Astrocyte of the cerebellum (primary cell): ENCODE data around the gene DIP2C.
"Not testable (repeated sequence)": the region's sequence is repeated elsewhere in the genome, so short reads cannot be mapped to it uniquely, and the experiment has no call there.

Source experiments
- DNase-seq: peaks from one replicate; pipeline ENCODE4 v3.0.0-alpha.2; 2011; ENCODE audit warnings: low read depth
- H3K4me3 ChIP-seq: 2 replicates; pipeline ENCODE4 v1.5.1; 2011; ENCODE audit warnings: mild to moderate bottlenecking, low read depth, low read length, moderate library complexity
- in situ Hi-C: cut with HindIII; loops from 2 replicates; pipeline ENCODE4 v1.10.0; 2017; ENCODE audit warnings: low sequenced_read_pairs
- TF ChIP-seq, protein P1 (sequence below): IDR thresholded peaks from 2 replicates; pipeline ENCODE4 v1.5.1; 2012; ENCODE audit warnings: low read length, low read depth, moderate library complexity, mild to moderate bottlenecking; ENCODE audit errors: missing control alignments

DIP2C gene

DNA sequence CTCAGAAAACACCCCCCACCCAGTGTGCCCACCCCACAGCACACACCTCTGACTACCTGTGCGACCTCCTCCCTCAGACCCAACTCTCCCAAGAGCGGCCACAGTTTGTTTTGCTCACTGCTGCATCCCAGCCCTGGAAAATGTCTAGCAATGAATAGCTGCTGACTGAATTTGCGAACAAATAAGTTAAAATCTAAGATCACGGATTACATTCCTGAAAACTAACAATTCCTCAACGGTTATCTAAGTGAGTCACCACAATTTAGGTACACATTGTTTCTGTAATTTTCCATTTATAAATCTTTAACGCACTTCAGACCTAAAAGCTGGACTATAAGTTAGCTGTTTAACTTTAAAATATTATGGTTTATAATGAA, 319.0 kb downstream of the DIP2C start:
- no peak overlapping the region for H3K4me3 ChIP-seq
- no peak for DNase-seq
- TF ChIP-seq, protein P1, sequence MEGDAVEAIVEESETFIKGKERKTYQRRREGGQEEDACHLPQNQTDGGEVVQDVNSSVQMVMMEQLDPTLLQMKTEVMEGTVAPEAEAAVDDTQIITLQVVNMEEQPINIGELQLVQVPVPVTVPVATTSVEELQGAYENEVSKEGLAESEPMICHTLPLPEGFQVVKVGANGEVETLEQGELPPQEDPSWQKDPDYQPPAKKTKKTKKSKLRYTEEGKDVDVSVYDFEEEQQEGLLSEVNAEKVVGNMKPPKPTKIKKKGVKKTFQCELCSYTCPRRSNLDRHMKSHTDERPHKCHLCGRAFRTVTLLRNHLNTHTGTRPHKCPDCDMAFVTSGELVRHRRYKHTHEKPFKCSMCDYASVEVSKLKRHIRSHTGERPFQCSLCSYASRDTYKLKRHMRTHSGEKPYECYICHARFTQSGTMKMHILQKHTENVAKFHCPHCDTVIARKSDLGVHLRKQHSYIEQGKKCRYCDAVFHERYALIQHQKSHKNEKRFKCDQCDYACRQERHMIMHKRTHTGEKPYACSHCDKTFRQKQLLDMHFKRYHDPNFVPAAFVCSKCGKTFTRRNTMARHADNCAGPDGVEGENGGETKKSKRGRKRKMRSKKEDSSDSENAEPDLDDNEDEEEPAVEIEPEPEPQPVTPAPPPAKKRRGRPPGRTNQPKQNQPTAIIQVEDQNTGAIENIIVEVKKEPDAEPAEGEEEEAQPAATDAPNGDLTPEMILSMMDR, result no peak
- in situ Hi-C loops, result no loop called here

DNA sequence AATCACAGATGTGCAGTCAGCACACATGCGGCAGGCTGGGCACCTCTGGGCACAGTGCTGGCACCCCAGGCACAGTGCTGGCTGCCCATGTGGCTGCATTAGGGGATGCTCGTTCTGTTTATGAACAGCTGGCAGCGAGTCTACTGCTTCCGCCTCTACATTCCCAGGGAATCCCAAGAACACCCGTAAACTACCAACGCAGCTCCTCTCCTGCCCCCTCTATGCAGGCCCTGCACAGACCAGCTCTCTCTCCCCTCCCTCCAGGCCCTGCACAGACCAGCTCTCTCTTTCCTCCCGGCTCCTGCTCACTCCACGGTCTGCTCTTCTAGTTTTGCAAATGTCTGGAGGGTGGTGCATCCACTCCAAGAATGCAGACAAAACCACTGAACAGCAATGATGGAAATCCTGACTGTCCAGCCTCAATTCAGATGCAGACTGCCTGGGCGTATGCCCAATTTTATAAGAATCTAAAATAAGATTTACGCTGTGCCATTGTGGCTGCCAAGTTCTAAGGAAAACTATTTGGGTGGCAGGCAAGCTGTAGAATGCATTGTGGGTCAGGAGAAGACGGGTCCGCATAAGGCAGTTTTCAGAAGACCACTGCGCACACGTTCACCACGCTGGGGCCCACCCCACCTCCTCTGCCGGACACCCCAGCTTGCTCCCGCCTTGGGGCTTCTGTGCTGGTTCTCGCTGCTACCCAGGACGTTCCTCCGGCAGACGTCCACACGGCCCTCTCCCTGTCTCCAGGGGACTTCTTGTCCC, 319.6 kb downstream of the DIP2C start:
- TF ChIP-seq, protein P1, result no peak
- H3K4me3 ChIP-seq, result no peak overlapping the region
- peak; percentile 83 for DNase-seq
- in situ Hi-C loops, result no loop called here

DNA sequence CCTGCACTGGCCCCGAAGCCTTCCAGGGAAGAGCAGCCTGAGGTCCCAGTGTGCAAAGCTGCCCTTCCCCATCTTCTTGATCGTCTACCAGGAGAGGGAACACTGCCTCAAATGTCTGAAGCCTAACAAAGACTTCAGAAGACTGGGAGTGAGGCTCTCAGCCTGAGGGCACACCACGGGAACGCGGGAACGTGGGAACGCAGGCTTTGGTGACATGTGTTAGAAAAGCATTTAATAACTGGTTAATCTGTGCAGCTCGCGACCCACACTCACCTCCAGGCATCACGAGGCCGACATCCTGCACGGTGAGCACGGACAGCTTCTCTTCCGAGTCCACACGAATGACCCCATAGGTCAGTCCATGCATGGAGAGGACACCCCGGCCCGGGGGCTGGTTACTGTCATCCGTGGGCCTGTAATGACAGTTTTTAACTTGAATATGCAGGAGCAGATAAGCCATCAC, 320.2 kb downstream of the DIP2C start:
- TF ChIP-seq, protein P1, result no peak
- in situ Hi-C loops, result no loop called here
- no peak for DNase-seq
- H3K4me3 ChIP-seq, result no peak overlapping the region

DNA sequence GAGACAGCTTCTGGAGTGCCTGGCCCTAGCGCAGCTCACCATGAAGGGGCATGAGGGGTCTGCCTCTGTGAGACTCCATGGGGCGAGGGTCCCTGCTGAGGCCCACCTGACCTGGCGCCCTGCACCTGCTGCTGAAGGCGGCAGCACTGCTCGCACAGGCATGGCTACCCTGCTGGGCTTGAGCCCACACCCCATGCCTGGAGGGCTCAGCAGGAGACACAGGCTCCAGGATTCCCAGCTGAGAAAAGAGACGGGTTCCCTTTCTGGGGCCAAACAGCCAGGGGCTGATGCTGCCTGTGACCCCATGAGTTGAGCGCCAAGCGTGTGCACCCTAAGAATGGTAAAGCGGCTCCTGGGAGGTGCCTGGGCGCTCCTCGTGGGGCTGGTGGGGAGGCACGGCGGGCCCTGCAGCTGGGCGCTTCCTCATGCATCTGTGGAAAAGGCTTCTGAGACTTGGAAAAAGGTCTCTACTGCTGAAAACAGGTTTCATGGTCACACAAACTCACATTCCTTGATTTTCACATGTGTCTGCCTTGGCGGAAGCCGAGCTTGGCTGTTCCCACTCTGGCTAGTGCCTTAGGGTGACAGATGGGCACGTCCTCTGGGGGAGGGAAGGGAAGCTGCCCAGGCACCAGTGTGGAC, 320.8 kb downstream of the DIP2C start:
- H3K4me3 ChIP-seq, result no peak overlapping the region
- in situ Hi-C loops, result no loop called here
- no peak for DNase-seq
- TF ChIP-seq, protein P1, result no peak

DNA sequence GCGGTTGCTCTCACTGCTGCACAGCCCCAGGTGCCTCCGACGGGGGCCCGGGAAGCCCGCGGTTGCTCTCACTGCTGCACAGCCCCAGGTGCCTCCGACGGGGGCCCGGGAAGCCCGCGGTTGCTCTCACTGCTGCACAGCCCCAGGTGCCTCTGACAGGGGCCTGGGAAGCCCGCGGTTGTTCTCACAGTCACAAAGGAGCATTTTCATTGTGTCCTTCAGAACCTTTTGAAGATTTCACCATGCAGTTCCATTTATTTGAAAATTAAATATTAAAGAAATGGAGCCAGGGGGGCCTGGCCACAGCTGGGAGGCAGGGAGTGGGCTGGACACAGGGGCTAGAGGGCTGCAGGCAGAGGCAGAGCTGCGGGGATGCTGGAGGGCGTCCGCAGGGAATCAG, 321.4 kb downstream of the DIP2C start:
- DNase-seq, H3K4me3 ChIP-seq, in situ Hi-C loops: not testable (repeated sequence)

DNA sequence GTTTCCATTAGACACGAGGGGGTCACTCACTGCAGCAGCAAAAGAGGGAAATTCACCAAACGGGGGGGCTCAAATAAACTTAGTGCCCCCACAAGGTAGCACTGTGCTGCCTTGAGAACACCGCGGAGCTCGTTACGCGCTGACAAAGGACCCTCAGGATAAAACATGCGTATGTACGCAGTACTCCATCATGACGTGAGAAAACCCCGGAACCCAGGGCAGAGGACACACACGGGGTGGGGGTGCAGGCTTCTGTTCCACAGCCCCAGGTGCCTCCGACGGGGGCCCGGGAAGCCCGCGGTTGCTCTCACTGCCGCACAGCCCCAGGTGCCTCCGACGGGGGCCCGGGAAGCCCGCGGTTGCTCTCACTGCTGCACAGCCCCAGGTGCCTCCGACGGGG, 321.8 kb downstream of the DIP2C start:
- DNase-seq, result no peak
- no peak overlapping the region for H3K4me3 ChIP-seq
- in situ Hi-C loops, result no loop called here
- TF ChIP-seq, protein P1, result no peak

DNA sequence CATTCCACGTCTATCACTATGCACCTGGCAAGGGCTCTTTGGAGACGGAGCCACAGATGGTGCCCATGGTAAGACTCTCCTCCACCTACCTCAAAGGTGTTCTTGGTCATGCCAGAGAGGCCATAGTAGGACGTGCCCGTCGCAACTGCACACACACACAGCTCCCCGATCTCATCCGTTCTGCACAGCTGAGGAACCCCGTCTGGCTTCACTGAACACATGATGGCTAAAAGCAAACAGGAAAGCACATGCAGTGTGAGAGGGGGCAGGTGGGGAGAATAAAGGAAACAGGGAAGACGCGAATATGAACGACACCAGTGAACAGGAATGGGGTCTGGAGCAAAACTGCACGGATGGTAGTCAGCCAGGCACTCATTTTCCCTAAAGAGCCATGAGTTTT, 323.3 kb downstream of the DIP2C start:
- in situ Hi-C loops, result no loop called here
- DNase-seq, result no peak
- TF ChIP-seq, protein P1, result no peak
- no peak overlapping the region for H3K4me3 ChIP-seq
